ENCODE measurements around the gene BEND4.

BEND4 gene

GRCh38 chr4:42148425-42148824 is 4.0 kb downstream of the BEND4 start:
- no peaks in the 10 kb centered on the region for H3K36me3 ChIP-seq (ENCODE audit: control insufficient read depth, insufficient read depth, low read length, severe bottlenecking)
- H3K4me3 ChIP-seq (ENCODE audit: low read length): no peak overlapping the region
- H3K9ac ChIP-seq (ENCODE audit: low read length): no peak overlapping the region
- peaks cover 37% of the 10 kb centered on the region for H3K27me3 ChIP-seq (replicated peaks; ENCODE audit: control insufficient read depth, insufficient read depth, low read length)
- H3K4me1 ChIP-seq (ENCODE audit: control insufficient read depth, insufficient read depth, low read length): peaks cover 4% of the 10 kb centered on the region
- DNase-seq (ENCODE audit: low read depth): no peak
- no peaks in the 10 kb centered on the region for H3K9me3 ChIP-seq (ENCODE audit: control insufficient read depth, low read length)

- Histone ChIP-seq H3K4me3 (ENCODE audit: low read length) (no peak overlapping the region), H3K4me1 (ENCODE audit: control insufficient read depth, insufficient read depth, low read length) (no peaks in the 10 kb centered on the region), H3K9me3 (ENCODE audit: control insufficient read depth, low read length) (peaks cover 8% of the 10 kb centered on the region), H3K36me3 (ENCODE audit: control insufficient read depth, insufficient read depth, low read length, severe bottlenecking) (no peaks in the 10 kb centered on the region), H3K9ac (ENCODE audit: low read length) (no peak overlapping the region), H3K27me3 (replicated peaks; ENCODE audit: control insufficient read depth, insufficient read depth, low read length) (peaks cover 4% of the 10 kb centered on the region)
- no peak for DNase-seq (ENCODE audit: low read depth)
Observed at GRCh38 chr4:42144028-42144427, 8.4 kb downstream of the BEND4 start.

GRCh38 chr4:42142591-42142990 is 9.9 kb downstream of the BEND4 start:
- Histone ChIP-seq H3K9me3 (ENCODE audit: control insufficient read depth, low read length) (peaks cover 8% of the 10 kb centered on the region), H3K36me3 (ENCODE audit: control insufficient read depth, insufficient read depth, low read length, severe bottlenecking) (no peaks in the 10 kb centered on the region), H3K9ac (ENCODE audit: low read length) (no peak overlapping the region), H3K27me3 (replicated peaks; ENCODE audit: control insufficient read depth, insufficient read depth, low read length) (peaks cover 4% of the 10 kb centered on the region), H3K4me1 (ENCODE audit: control insufficient read depth, insufficient read depth, low read length) (no peaks in the 10 kb centered on the region), H3K4me3 (ENCODE audit: low read length) (no peak overlapping the region)
- DNase-seq (ENCODE audit: low read depth): no peak

GRCh38 chr4:42136371-42136770 is 16.1 kb downstream of the BEND4 start:
- no peaks in the 10 kb centered on the region for H3K36me3 ChIP-seq (ENCODE audit: control insufficient read depth, insufficient read depth, low read length, severe bottlenecking)
- H3K9me3 ChIP-seq (ENCODE audit: control insufficient read depth, low read length): peaks cover 12% of the 10 kb centered on the region
- H3K27me3 ChIP-seq (replicated peaks; ENCODE audit: control insufficient read depth, insufficient read depth, low read length): no peaks in the 10 kb centered on the region
- H3K4me3 ChIP-seq (ENCODE audit: low read length): no peak overlapping the region
- DNase-seq (ENCODE audit: low read depth): no peak
- no peaks in the 10 kb centered on the region for H3K4me1 ChIP-seq (ENCODE audit: control insufficient read depth, insufficient read depth, low read length)
- no peak overlapping the region for H3K9ac ChIP-seq (ENCODE audit: low read length)

- Histone ChIP-seq H3K36me3 (ENCODE audit: control insufficient read depth, insufficient read depth, low read length, severe bottlenecking) (no peaks in the 10 kb centered on the region), H3K4me1 (ENCODE audit: control insufficient read depth, insufficient read depth, low read length) (no peaks in the 10 kb centered on the region)
- DNase-seq (ENCODE audit: low read depth): no peak
Observed at GRCh38 chr4:42133006-42133405, 19.4 kb downstream of the BEND4 start.

GRCh38 chr4:42132099-42132498 is 20.4 kb downstream of the BEND4 start:
- H3K36me3 ChIP-seq (ENCODE audit: control insufficient read depth, insufficient read depth, low read length, severe bottlenecking): no peaks in the 10 kb centered on the region
- no peak overlapping the region for H3K4me3 ChIP-seq (ENCODE audit: low read length)
- no peaks in the 10 kb centered on the region for H3K27me3 ChIP-seq (replicated peaks; ENCODE audit: control insufficient read depth, insufficient read depth, low read length)
- DNase-seq (ENCODE audit: low read depth): no peak
- H3K9me3 ChIP-seq (ENCODE audit: control insufficient read depth, low read length): peaks cover 5% of the 10 kb centered on the region
- no peaks in the 10 kb centered on the region for H3K4me1 ChIP-seq (ENCODE audit: control insufficient read depth, insufficient read depth, low read length)
- H3K9ac ChIP-seq (ENCODE audit: low read length): no peak overlapping the region

More at GRCh38 chr4:42133006-42133405, 19.4 kb downstream of the BEND4 start:
- Histone ChIP-seq H3K9ac (ENCODE audit: low read length) (no peak overlapping the region), H3K27me3 (replicated peaks; ENCODE audit: control insufficient read depth, insufficient read depth, low read length) (no peaks in the 10 kb centered on the region), H3K4me3 (ENCODE audit: low read length) (no peak overlapping the region), H3K9me3 (ENCODE audit: control insufficient read depth, low read length) (peaks cover 5% of the 10 kb centered on the region)

- Histone ChIP-seq H3K9ac (ENCODE audit: low read length) (no peak overlapping the region), H3K9me3 (ENCODE audit: control insufficient read depth, low read length) (no peaks in the 10 kb centered on the region), H3K27me3 (replicated peaks; ENCODE audit: control insufficient read depth, insufficient read depth, low read length) (peaks cover 25% of the 10 kb centered on the region)
Observed at GRCh38 chr4:42123071-42123644, 29.3 kb downstream of the BEND4 start.

GRCh38 chr4:42122237-42122636 is 30.2 kb downstream of the BEND4 start:
- H3K4me1 ChIP-seq (ENCODE audit: control insufficient read depth, insufficient read depth, low read length): no peaks in the 10 kb centered on the region
- DNase-seq (ENCODE audit: low read depth): no peak
- no peaks in the 10 kb centered on the region for H3K36me3 ChIP-seq (ENCODE audit: control insufficient read depth, insufficient read depth, low read length, severe bottlenecking)
- H3K9ac ChIP-seq (ENCODE audit: low read length): no peak overlapping the region
- H3K27me3 ChIP-seq (replicated peaks; ENCODE audit: control insufficient read depth, insufficient read depth, low read length): peaks cover 31% of the 10 kb centered on the region
- H3K4me3 ChIP-seq (ENCODE audit: low read length): no peak overlapping the region
- no peaks in the 10 kb centered on the region for H3K9me3 ChIP-seq (ENCODE audit: control insufficient read depth, low read length)

More at GRCh38 chr4:42123071-42123644, 29.3 kb downstream of the BEND4 start:
- no peak for DNase-seq (ENCODE audit: low read depth)
- Histone ChIP-seq H3K36me3 (ENCODE audit: control insufficient read depth, insufficient read depth, low read length, severe bottlenecking) (no peaks in the 10 kb centered on the region), H3K4me1 (ENCODE audit: control insufficient read depth, insufficient read depth, low read length) (no peaks in the 10 kb centered on the region), H3K4me3 (ENCODE audit: low read length) (no peak overlapping the region)

- DNase-seq (ENCODE audit: low read depth): no peak
- Histone ChIP-seq H3K27me3 (replicated peaks; ENCODE audit: control insufficient read depth, insufficient read depth, low read length) (peaks cover 29% of the 10 kb centered on the region), H3K4me3 (ENCODE audit: low read length) (no peak overlapping the region), H3K9ac (ENCODE audit: low read length) (no peak overlapping the region), H3K9me3 (ENCODE audit: control insufficient read depth, low read length) (no peaks in the 10 kb centered on the region), H3K4me1 (ENCODE audit: control insufficient read depth, insufficient read depth, low read length) (no peaks in the 10 kb centered on the region), H3K36me3 (ENCODE audit: control insufficient read depth, insufficient read depth, low read length, severe bottlenecking) (no peaks in the 10 kb centered on the region)
Observed at GRCh38 chr4:42119886-42120285, 32.6 kb downstream of the BEND4 start.

GRCh38 chr4:42112846-42113245 is 39.6 kb downstream of the BEND4 start:
- Histone ChIP-seq H3K9me3 (ENCODE audit: control insufficient read depth, low read length) (no peaks in the 10 kb centered on the region), H3K4me3 (ENCODE audit: low read length) (no peak overlapping the region), H3K9ac (ENCODE audit: low read length) (no peak overlapping the region), H3K27me3 (replicated peaks; ENCODE audit: control insufficient read depth, insufficient read depth, low read length) (peaks cover 22% of the 10 kb centered on the region), H3K36me3 (ENCODE audit: control insufficient read depth, insufficient read depth, low read length, severe bottlenecking) (no peaks in the 10 kb centered on the region), H3K4me1 (ENCODE audit: control insufficient read depth, insufficient read depth, low read length) (no peaks in the 10 kb centered on the region)
- DNase-seq (ENCODE audit: low read depth): no peak

- peak; percentile 66 for DNase-seq (ENCODE audit: low read depth)
- no peaks in the 10 kb centered on the region for H3K27me3 ChIP-seq (replicated peaks; ENCODE audit: control insufficient read depth, insufficient read depth, low read length)
Observed at GRCh38 chr4:42104521-42104920, 47.9 kb downstream of the BEND4 start.

GRCh38 chr4:42101446-42101975 is 50.9 kb downstream of the BEND4 start:
- H3K9me3 ChIP-seq (ENCODE audit: control insufficient read depth, low read length): no peaks in the 10 kb centered on the region
- H3K4me3 ChIP-seq (ENCODE audit: low read length): no peak overlapping the region
- no peak overlapping the region for H3K9ac ChIP-seq (ENCODE audit: low read length)
- H3K36me3 ChIP-seq (ENCODE audit: control insufficient read depth, insufficient read depth, low read length, severe bottlenecking): no peaks in the 10 kb centered on the region
- H3K4me1 ChIP-seq (ENCODE audit: control insufficient read depth, insufficient read depth, low read length): peaks cover 6% of the 10 kb centered on the region
- no peaks in the 10 kb centered on the region for H3K27me3 ChIP-seq (replicated peaks; ENCODE audit: control insufficient read depth, insufficient read depth, low read length)
- DNase-seq (ENCODE audit: low read depth): no peak

More at GRCh38 chr4:42104521-42104920, 47.9 kb downstream of the BEND4 start:
- peaks cover 2% of the 10 kb centered on the region for H3K4me1 ChIP-seq (ENCODE audit: control insufficient read depth, insufficient read depth, low read length)
- H3K9ac ChIP-seq (ENCODE audit: low read length): no peak overlapping the region
- H3K9me3 ChIP-seq (ENCODE audit: control insufficient read depth, low read length): no peaks in the 10 kb centered on the region
- no peak overlapping the region for H3K4me3 ChIP-seq (ENCODE audit: low read length)
- no peaks in the 10 kb centered on the region for H3K36me3 ChIP-seq (ENCODE audit: control insufficient read depth, insufficient read depth, low read length, severe bottlenecking)

Measured in adipocyte (in vitro differentiated cells).